Uterus (tissue), 4 donors: ENCODE measurements around the gene BMP4. TPM values are rescaled to one million over a fixed set of nuclear protein-coding genes. Genes with fewer than 3 reads are reported as not detected.
A peak's percentile ranks its signal among the peaks of the same experiment; 100 is the strongest.

Experiments used
- DNase-seq, 2 donors: peaks; one replicate each; pipeline ENCODE4 v3.0.0-alpha.2; 2019 to 2020
- H3K27ac ChIP-seq, 2 donors: fragments of 200-600 bp; sonication (generic); 1 replicate in 1 of 2; 2 replicates in 1 of 2; pipeline ENCODE4 v1.5.1; 2016 to 2018
- H3K27me3 ChIP-seq, 2 donors: fragments of 200-600 bp; sonication (generic); one replicate each; pipeline ENCODE4 v1.5.1; 2018 to 2019; ENCODE audit warnings: control low read depth in 1 of 2
- H3K36me3 ChIP-seq, 2 donors: fragments of 200-600 bp; sonication (generic); one replicate each; pipeline ENCODE4 v1.5.1; 2019; ENCODE audit warnings: control low read depth in 1 of 2
- H3K4me1 ChIP-seq, 2 donors: fragments of 200-600 bp; sonication (generic); one replicate each; pipeline ENCODE4 v1.5.1; 2018 to 2019; ENCODE audit warnings: control low read depth in 1 of 2
- H3K4me3 ChIP-seq, 2 donors: fragments of 200-600 bp; sonication (generic); 1 replicate in 1 of 2; 2 replicates in 1 of 2; pipeline ENCODE4 v1.5.1; 2018 to 2019; ENCODE audit warnings: mild to moderate bottlenecking in 1 of 2
- H3K9me3 ChIP-seq, 2 donors: fragments of 200-600 bp; sonication (generic); one replicate each; pipeline ENCODE4 v1.5.1; 2019; ENCODE audit warnings: control low read depth in 1 of 2
- CTCF ChIP-seq, 4 experiments: fragments of 200-600 bp in 2 of 4; fragments of 450-650 bp in 2 of 4; sonication (generic) in 2 of 4; IDR thresholded peaks; one replicate each; pipeline ENCODE4 v1.5.1; 2016 to 2019; ENCODE audit warnings: antibody characterized with exemption in 4 of 4, mild to moderate bottlenecking in 2 of 4, moderate library complexity in 1 of 4
- POLR2A ChIP-seq, 2 donors: fragments of 450-650 bp; IDR thresholded peaks; one replicate each; pipeline ENCODE4 v1.6.1; 2016; ENCODE audit warnings: antibody characterized with exemption in 2 of 2, mild to moderate bottlenecking in 1 of 2, moderate library complexity in 1 of 2
- intact Hi-C: fragments of 100-400 bp; cut with DNase I; formaldehyde crosslinking; loops from one replicate; pipeline ENCODE4 v1.15.1; 2023; ENCODE audit warnings: low total_unique reads
- total RNA-seq, 4 donors: library from RNA; depleted of rRNA in 3 of 4; stranded (reverse); fragments of >200 nt in 3 of 4; gene quantifications; one replicate each; pipeline versions ENCODE4 v1.1.0 to v1.2.4, GENCODE V29; 2014 to 2023
- donor health status: DM: yes; HTN: yes; CAD: no.

Gene BMP4
- total RNA-seq, 4 donors from 2014 or later, result 12.0 to 127 (median 14.9) TPM

GRCh38 chr14:53949201-53949600, 7.4 kb downstream of the BMP4 start:
- intact Hi-C loops, result no loop called here
- TF ChIP-seq POLR2A (IDR thresholded peaks at IDR 0.05) (no peak), CTCF (IDR thresholded peaks at IDR 0.05) (no peak)
- Histone ChIP-seq H3K36me3 (no peaks in the 10 kb centered on the region), H3K9me3 (no peaks in the 10 kb centered on the region), H3K27ac (no peak overlapping the region), H3K4me1 (peaks cover 0 to 11% of the 10 kb centered on the region in 2 donors), H3K27me3 (peaks cover 0 to 5% of the 10 kb centered on the region in 2 donors), H3K4me3 (no peak overlapping the region)
- no peak for DNase-seq

- Histone ChIP-seq H3K27ac (no peak overlapping the region), H3K27me3 (peaks cover 0 to 5% of the 10 kb centered on the region in 2 donors), H3K36me3 (no peaks in the 10 kb centered on the region), H3K4me1 (peaks cover 0 to 11% of the 10 kb centered on the region in 2 donors), H3K4me3 (no peak overlapping the region), H3K9me3 (no peaks in the 10 kb centered on the region)
- no peak for TF ChIP-seq POLR2A (IDR thresholded peaks at IDR 0.05)
- no peak for TF ChIP-seq CTCF (IDR thresholded peaks at IDR 0.05)
- no peak for DNase-seq
- intact Hi-C loops, result no loop called here
Observed at GRCh38 chr14:53948205-53948884, 8.3 kb downstream of the BMP4 start.

GRCh38 chr14:53947452-53948204, 9.0 kb downstream of the BMP4 start:
- Histone ChIP-seq H3K9me3 (no peaks in the 10 kb centered on the region), H3K27me3 (peaks cover 0 to 5% of the 10 kb centered on the region in 2 donors), H3K4me1 (peaks cover 0 to 9% of the 10 kb centered on the region in 2 donors), H3K36me3 (no peaks in the 10 kb centered on the region), H3K4me3 (no peak overlapping the region), H3K27ac (no peak overlapping the region)
- no peak for DNase-seq
- TF ChIP-seq CTCF (IDR thresholded peaks at IDR 0.05) (no peak), POLR2A (IDR thresholded peaks at IDR 0.05) (no peak)
- intact Hi-C loops, result no loop called here

GRCh38 chr14:53947094-53947445, 9.6 kb downstream of the BMP4 start:
- H3K36me3 ChIP-seq, result no peaks in the 10 kb centered on the region
- H3K27me3 ChIP-seq, result peaks cover 0 to 5% of the 10 kb centered on the region in 2 donors
- intact Hi-C loops, result no loop called here
- no peak for DNase-seq
- TF ChIP-seq POLR2A (IDR thresholded peaks at IDR 0.05) (no peak), CTCF (IDR thresholded peaks at IDR 0.05) (no peak)
- peaks cover 0 to 6% of the 10 kb centered on the region in 2 donors for H3K4me1 ChIP-seq
- peak overlapping the region in 1 of 2 donors; percentile 20 for H3K4me3 ChIP-seq
- no peak overlapping the region for H3K27ac ChIP-seq
- no peaks in the 10 kb centered on the region for H3K9me3 ChIP-seq
